CD4-positive, alpha-beta T cell treated with Interleukin-21 for 1 hour (primary cell): ENCODE results near the gene SORBS2.

Experiments used
- DNase-seq: peaks from one replicate; pipeline ENCODE4 v3.0.0-alpha.2; 2020

SORBS2 gene

GRCh38 chr4:185666156-185666555, 145.8 kb downstream of the SORBS2 start:
- DNase-seq, result no peak

GRCh38 chr4:185665655-185666054, 146.3 kb downstream of the SORBS2 start:
- DNase-seq, result no peak

DNA sequence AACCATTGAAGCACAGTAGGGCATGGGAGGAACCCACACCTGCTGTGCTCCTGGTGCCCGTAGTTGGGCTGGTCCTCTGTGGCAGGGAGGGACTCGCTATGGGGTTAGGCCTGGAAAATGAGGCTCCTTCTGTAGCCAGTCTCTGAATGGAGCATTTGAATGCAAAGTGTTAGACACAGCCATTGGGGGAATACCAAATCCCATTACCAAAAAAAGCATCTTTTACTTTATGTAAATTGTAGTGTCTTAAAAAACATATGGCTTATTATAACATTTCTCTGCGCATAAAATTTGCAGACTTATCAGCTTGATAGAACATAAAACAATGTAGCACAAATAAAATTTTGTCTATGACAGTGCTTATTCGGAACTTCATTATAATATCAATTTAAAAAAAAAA, 147.5 kb downstream of the SORBS2 start:
- no peak for DNase-seq

DNA sequence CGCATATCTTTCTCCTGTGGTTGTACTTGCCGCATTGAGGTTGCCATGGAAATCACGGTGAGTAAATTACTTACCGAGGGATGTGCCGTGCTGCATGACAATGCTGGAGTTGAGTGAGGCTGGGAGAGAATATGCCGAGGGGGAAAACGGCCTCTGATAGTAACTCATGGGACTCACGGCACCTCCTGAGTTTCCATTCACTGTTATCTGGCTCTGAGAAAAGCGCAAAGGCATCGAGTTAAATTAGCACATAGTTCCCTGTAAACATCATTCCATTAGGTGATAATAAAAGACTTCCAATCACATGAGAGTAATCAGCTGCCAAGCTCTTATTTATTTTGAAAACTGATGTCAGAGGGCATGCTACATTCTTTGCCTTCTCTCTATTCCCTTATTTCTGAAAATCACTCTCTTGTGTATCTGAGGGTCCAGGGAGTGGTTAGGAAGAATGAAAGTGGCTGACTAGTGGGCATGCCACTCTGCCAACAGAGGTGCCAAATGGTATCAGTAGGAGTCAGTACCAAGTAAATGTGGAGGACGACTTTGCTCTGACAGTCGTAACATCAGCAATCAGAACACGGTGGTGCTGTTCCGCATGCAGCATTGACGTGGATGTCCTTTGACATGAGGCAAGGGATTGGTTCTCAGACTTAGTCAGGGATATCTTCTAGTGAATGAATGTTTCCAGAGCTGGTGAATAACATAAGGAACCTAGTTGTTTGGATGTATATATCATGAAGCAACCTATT, 149.8 kb downstream of the SORBS2 start:
- DNase-seq, result no peak

GRCh38 chr4:185660340-185660739, 151.7 kb downstream of the SORBS2 start:
- no peak for DNase-seq

DNA sequence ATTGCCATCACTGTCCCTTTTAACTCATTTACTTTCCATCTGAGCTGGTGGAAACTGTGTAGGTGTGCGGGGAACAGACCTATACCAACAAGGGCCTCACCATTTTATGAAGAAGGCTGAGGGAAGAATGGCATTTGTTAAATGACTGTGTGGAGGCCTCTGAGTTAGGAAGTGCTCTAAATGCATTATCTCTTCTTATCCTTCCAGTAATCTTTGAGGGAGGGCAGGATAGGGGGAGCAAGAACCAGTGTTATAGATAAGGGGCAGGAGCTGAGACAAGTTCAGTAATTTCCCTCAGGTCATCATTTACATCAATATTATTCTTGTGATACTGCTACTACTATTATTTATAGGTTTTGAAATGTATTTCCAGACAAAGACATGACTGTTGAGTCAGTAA, 154.3 kb downstream of the SORBS2 start:
- no peak for DNase-seq

DNA sequence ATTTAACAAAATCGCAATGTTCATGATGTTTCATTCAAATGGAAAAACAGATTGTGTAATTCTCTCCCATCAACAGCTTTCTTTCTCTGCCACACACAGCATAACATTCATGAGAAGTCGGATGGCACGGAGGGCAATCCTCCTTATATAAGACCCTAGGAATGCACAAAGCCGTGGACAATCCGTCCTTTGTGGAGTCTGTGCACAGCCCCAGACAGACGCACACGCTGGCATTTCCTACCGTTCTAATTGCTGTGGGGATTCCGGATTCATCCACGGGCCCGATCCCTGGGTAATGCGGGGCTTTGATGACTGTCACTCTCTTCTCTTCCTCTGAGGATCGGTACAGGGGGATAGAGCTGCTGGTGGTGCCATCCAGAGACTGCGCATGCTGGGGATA, 154.8 kb downstream of the SORBS2 start:
- no peak for DNase-seq

GRCh38 chr4:185656467-185656931, 155.5 kb downstream of the SORBS2 start:
- DNase-seq, result no peak

- DNase-seq, result no peak
These were observed 156.9 kb downstream of the SORBS2 start for GRCh38 chr4:185654965-185655554.

DNA sequence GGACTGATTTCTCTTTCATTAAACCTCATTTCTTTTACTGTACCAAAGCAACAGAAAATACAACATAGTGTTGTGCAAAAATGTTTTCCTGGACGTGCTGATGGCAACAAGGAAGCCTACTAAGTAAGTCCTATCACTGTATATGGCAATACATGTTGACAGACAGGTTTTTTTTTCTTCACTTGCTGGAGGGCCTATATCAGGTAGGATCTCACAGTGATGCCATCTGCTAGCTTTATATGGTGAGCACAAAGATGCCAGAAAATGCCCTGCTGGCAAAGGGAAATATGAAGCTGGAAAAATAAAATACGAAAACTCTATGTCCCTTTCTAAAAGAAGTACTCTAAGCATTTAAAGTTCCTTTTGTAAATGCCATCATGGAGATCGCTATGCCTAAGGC, 157.7 kb downstream of the SORBS2 start:
- no peak for DNase-seq

GRCh38 chr4:185651851-185652250, 160.1 kb downstream of the SORBS2 start:
- DNase-seq, result no peak

- DNase-seq, result no peak
These were observed 160.8 kb downstream of the SORBS2 start for GRCh38 chr4:185651137-185651677.

GRCh38 chr4:185648631-185649030, 163.4 kb downstream of the SORBS2 start:
- DNase-seq, result no peak

DNA sequence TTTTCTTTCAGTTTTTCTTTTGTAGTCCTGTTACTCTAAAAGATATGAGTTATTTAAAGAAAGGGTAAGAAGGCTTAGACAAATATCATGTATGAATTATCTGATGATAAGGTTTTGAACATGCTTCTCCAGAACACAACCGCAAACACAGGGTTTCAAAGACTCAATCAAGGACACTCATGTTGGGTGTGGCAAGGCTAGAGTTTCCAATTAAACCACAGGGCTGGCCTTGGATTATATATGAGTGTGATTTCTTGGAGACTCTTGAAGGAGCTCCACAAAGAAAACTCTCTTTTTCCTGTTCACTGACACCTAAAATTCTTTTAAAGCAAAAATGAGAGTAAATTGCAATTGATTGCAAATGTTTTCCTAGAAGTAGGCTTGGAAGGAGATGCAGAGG, 166.6 kb downstream of the SORBS2 start:
- no peak for DNase-seq

DNA sequence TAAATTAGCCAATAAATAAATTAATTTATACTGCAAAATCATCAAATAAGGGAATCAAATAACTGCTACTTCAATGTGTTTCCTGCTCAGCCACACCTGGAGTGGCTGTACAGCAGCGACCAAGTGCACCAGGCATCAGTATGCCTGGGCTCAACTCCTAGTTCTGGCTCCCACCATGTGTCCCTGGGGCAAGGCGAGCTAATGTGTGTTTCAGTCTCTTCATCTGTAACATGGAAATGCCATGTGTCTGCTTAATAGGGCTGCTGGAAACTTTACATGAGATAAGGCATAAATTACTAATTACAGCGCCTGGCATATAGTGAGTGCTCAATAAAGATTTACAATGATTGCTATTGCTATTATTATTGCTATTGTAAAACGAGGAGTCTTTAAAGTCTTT, 167.6 kb downstream of the SORBS2 start:
- DNase-seq, result no peak

DNA sequence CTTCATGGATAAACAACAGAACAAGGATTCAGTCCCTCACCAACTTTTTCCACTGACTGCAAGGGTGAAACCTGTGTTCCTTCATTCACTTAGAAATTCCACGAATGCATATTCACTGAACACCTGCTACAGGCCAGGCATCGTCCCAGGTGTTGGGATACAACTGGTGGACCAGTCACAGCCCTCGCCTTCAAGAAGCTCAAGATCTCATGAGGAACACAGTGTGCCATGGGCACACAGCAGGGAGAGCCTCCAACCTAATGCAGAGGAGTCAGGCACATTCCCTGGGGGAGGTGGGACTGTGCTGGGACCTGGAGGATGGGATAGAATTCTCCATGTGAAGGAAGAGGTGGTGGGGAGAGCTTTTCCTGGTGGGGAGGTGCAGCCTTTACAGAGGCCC, 169.1 kb downstream of the SORBS2 start:
- DNase-seq, result no peak

DNA sequence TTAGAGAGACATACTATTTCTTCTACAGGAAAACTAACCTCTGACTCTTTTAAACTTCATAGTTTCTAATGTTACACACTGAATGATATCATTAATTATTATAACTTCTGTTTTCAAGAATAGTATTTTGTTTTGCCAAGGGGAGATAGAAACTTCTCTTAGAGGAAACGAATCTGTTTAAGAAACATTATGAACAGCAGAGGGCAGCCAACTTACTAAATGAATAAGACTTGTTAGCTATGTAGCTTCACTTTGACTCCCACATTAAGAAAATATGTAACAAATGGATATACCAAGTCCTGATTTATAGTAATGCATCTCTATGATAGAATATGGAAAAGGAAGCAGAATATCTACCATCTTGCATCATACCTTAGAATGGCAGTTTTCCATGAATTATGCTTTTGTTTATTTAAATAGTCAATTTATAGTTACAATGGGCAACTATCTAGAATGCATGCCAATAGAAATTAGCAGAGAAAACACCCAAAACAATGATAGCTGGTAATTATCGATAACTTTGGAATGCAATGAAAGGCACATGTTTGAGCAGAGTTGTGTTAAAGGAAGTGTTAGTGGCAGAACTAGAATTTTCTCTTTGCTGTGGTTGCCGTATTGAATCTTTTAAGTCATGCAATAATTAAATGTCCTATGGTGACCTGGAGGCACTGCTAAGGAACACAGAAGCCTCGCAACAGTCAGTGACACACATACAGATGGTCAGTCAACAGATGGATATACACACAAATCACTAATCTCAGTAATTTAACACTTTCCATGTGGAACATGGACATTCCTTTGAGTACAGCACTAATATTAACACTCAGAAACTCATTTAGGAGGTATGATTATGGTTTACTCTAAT, 171.0 kb downstream of the SORBS2 start:
- peak; percentile 8 for DNase-seq

DNA sequence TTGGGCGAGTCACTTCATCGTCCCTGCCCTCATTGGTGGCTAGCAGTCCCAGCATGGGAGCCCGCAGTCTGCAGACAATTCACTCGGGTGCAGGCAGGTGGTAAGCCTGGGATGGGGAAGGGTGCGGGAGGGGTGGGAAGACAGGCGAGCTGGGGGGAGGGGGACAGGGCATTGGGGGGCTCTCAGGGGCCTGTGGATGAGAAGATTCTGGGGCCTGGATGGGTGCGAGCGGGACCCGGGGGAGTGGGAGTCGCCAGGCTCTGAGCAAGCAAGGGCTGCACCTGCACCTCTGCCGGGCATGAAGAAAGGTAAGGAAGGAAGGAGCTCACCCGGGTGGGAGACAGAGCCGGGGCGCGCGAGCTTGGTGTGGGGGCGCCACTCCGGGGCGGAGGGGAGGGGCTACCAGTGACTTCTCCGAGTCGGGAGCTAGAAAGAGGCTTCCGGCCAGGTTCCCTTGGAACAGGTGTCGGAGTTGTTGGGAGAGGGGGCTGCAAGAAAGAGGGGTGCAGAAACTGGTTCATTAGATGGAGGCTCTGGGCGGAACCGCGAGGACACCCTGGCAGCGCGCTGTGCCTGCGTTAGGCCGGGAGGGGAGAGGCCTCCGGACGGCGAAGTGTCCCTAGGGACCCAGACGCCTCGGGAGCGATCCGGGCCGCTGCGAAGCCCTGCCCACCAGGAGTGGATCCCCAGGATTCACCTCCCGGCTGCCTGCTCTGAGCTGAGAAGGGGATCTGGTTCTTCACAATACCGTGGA, 173.3 kb downstream of the SORBS2 start:
- DNase-seq, result no peak

DNA sequence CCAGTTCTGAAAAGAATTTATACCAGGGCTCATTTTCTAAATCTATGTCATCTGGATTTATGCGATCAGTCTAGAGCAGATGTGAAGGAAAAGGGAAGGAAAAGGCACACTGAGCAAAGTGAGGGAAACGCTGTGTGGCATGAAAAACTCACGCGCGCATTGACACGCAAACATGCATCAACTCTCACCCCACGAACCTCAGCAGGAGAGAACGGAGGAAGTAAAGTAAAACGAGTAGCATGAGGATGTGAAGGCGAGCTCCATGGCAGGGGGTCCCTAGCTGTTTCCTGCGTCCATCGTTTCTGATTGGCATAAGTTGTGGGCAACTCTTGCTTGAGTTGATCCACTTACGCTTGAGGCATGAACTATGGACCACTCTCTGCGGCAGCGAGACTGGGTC, 173.9 kb downstream of the SORBS2 start:
- no peak for DNase-seq

DNA sequence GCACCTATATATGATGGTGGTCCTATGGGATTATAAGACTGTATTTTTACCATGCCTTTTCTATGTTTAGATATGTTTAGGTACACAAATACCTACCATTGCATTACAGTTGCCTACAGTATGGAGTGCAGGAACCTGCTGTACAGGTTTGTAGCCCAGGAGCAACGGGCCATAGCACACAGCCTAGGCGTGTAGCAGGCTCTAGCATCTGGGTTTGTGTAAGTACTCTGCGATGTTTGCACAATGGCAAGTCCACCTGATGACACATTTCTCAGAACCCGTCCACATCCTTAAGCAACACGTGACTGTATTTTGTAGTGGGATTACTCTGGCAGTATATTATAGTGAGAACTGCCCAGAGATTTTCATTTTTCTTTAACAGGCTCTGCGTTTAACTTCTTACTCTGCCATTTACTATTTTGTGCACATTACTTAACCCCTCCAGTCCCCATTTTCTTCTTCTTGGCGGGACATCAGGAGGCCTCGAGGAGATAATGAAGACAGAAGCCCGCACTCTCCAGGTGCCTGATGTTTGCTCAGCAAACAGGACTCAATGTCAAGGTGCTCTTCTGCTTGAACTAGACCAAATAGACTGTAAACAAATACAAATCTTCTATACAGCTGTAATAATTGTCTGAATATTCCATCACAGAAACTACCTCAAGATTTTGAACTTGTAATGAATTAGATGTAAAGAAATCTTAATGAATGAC, 174.7 kb downstream of the SORBS2 start:
- no peak for DNase-seq

GRCh38 chr4:185634066-185634652, 177.8 kb downstream of the SORBS2 start:
- DNase-seq, result no peak

- DNase-seq, result no peak
These were observed 185.2 kb downstream of the SORBS2 start for GRCh38 chr4:185626798-185627197.
